GM21447 (cell line): ENCODE results near the gene DHX35.
"Not testable (repeated sequence)": the region's sequence is repeated elsewhere in the genome, so short reads cannot be mapped to it uniquely, and the experiment has no call there.

Experiments used
- ATAC-seq: cut with Tn5 transposase; IDR thresholded peaks from one replicate; pipeline ENCODE4 v1.9.1; 2021; ENCODE audit not compliant: unreplicated experiment

DHX35 gene

DNA sequence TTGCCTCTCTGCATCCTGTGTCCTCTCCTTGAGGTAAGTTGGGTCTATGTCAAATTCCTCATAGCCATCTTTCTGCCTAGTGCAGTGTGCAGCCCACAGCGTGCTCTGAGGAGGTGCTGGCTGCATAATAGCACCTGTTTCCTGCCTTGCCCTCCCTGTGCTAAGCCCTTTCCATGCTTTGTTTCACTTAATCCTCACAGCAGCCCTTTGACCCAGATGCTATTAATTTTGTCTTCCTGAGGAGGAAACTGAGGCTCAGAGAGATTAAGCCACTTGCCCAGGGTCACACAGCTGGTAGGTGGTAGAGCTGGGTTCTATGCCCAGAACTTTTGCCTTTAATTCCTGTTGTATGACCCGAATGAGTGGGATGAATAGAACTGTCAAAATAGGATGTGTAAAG is 22.5 kb upstream of the DHX35 start:
- ATAC-seq: no peak

DNA sequence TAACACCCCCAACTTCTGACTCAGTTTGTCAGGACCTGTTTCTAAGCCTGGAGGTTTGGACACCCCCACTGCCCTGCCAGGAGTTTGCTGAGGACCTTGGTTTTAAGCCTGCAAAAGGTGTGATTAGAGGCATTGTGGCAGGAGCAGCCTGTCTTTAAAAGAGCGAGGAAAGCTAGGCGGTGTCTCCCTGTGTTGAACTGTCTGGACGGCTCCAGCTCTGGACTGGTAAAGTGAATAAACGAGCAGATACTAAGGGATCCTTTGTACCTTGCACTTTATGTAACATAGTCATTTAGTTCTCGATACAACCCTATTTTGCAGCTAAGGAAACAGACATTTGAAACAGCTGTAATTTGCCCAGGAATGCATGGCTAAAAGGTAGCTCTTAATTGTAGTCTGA is 21.5 kb upstream of the DHX35 start:
- no peak for ATAC-seq

DNA sequence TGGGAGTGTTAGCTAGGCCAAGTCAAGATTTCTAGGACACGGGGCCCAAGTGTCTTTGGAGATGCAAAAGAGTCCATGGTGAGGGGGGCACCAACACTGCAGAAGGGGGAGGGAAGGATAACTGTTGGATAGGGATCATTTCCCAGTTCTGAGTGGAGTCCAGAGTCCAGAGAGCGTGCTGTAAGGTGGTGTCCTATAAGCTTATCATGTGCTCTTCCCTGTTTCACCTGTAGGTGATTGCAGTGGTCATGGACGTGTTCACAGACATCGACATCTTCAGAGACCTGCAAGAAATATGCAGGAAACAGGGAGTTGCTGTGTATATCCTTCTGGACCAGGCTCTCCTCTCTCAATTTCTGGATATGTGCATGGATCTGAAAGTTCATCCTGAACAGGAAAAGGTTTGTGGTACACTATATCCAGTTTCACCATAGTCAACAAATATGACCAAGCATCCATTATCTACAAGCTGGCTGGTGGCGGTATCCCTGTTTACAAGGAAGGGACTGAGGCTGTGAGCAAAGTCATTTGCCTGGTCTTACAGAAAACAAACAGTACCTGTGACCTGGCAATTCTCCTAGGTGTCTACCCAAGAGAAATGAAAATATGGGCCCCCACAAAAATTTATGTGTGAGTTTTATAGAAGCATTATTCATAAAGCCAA is 20.3 kb upstream of the DHX35 start:
- ATAC-seq: no peak

- no peak for ATAC-seq
These were observed 17.1 kb upstream of the DHX35 start for GRCh38 chr20:38945012-38945411.

DNA sequence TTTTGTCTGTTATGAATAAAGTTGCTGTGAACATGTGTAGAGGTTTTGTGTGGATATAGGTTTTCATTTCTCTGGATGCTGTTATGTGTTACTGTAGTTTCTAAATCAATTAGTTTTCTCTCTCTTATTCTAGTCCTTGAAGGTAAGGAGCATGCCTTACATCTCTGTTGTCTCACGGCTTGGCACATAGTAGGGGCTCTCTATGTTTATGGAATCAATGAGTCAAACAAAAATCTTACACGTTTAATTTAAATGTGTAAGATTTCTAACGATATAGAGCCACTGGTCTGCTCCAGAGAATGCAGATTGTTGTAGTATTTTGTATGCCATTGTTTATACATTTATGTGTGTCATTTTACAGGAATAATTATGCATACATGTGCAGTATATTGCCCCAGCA is 15.3 kb upstream of the DHX35 start:
- ATAC-seq: no peak

DNA sequence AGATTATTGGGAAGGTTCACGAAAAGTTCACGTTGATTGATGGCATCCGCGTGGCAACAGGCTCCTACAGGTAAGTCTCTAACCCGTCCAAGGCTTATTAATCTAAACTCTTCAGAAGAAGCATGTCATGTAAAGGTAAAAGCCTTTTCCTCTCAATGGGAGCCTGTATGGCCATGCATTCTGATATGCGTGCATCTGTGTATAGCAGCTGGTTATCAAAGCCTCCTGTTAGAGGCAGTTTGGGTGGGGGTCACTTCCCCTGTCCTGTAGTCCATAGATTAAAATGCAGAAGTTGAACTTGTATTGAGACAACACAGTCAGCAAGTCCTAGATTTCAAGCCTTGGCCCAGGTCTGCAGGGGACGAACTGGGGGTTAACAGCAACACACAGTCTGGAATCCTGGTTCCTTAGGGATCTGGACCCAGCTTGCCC is 14.2 kb upstream of the DHX35 start:
- ATAC-seq: no peak

DNA sequence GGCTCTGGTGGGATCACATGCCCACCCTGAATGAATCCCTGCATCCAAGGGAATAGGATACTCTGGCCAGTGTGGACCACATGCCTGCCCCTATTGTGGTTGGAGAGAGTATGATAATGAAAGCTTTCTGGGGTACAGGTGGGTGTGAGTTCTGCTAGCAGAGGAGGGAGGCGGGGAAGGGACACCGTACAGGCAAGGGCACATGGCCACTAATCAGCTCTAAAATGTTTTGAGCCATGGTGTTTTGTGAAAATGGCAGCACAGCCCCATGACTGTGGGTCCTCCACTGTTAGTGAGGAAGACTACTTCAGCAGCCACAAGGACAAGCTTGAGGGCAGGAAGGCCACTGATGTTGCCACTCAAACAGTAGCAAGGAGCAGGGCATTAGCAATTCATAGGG is 11.9 kb upstream of the DHX35 start:
- ATAC-seq: no peak

- no peak for ATAC-seq
These were observed 10.5 kb upstream of the DHX35 start for GRCh38 chr20:38951611-38952010.

DNA sequence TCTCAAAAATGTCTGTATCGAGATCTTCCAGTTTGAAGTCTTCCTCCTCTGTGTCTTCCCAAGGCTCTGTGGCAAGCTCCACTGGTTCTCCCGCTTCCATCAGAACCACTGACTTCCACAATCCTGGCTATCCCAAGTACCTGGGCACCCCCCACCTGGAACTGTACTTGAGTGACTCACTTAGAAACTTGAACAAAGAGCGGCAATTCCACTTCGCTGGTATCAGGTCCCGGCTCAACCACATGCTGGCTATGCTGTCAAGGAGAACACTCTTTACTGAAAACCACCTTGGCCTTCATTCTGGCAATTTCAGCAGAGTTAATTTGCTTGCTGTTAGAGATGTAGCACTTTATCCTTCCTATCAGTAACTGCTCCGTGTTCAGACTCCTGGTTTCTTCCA is 10.0 kb upstream of the DHX35 start:
- no peak for ATAC-seq

DNA sequence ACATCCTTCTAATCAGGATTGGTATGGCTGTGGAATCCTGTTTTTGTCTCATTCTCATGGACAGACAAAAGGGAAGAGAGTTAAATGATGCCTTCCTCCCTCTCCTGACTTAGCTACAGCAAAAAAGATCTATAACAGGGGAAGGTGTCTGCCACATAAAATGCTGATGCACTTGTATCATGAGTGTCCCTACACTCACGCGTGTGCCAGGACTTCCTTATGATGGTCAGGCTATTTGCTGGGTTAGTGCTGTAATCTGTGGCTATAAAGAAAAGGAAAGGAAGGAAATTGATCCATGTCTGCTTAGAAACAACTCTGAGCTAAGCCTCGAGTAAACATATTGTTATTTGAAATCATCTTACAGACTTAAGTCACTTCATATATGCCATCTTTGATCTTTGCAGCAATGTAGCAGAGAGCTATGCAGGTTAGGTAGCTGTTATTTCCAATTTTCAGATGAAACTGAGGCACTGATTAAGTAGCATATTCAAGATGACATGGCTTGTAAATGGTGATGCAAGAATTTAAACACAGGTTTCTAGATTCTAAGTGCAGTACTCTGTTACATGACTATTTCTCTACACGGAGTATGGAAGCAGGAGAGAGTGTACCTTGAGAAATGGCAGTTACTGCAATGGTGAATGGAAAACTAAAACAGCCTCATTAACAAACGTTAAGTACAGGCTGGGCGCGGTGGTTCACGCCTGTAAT is 8.4 kb upstream of the DHX35 start:
- no peak for ATAC-seq

- no peak for ATAC-seq
These were observed 4.8 kb upstream of the DHX35 start for GRCh38 chr20:38957235-38957876.

DNA sequence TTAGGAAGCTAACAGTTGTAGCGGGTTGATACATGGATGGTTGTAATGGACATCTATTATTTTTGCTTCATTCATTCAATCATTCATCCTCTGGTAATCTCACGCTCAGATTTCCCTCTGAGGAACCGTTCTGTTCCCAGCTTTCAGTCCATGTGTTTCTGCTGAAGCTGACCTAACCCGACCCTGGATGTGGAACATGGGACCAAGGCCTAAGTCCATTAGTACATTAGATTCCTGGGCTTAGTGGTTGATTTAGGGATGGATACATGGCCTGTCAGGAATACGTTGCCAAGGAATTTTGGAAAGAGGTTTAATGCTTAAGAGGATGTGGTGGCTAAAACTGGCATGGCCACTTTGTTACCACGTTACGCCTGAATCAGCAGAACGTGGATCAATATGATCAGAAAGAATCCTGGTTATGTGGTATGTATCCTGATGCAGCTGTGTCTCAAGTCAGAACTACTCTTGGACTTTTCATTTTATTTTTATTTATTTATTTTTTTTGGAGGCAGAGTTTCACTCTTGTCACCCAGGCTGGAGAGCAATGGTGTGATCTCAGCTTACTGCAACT is 4.1 kb upstream of the DHX35 start:
- ATAC-seq: no peak

DNA sequence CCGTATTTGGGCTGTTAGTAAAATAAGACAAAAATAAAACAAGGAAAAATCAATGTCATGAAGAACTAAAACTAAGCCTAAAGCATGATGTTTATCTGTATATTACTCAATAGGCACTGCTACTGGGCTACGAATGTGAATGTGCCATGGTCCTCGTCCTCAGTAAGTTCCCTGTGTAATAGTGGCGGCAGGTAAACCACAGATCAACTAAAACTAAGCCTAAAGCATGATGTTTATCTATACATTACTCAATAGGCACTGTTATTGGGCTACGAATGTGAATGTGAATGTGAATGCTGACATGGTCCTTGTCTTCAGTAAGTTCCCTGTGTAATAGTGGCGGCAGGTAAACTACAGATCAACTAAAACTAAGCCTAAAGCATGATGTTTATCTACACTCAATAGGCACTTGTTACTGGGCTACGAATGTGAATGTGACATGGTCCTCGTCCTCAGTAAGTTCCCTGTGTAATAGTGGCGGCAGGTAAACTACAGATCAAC is 1.9 kb upstream of the DHX35 start:
- ATAC-seq: not testable (repeated sequence)

DNA sequence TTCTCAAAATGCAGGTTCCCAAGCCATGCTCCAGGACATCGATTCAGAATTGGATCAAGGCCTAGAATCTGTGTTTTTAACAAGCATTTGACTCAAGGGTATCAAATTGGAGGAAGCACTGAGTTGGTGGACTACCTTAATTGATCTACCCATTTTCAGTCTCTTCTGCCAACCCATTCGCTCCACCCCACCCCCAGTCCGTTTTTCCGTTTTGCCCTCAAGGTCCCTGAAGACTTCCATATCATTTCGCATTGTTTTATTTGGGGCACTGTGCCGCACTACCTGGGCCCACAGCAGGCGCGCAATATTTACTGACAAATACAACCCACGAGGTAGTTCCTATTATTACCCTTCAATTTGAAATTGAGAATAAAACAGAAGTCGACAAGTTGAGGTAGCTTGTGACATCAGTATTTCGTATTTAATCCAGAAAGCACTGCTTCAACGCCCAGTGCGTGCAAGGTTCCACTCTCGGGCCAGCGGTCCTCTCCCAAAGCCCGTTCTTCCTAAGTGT is 557 bp upstream of the DHX35 start:
- no peak for ATAC-seq

DNA sequence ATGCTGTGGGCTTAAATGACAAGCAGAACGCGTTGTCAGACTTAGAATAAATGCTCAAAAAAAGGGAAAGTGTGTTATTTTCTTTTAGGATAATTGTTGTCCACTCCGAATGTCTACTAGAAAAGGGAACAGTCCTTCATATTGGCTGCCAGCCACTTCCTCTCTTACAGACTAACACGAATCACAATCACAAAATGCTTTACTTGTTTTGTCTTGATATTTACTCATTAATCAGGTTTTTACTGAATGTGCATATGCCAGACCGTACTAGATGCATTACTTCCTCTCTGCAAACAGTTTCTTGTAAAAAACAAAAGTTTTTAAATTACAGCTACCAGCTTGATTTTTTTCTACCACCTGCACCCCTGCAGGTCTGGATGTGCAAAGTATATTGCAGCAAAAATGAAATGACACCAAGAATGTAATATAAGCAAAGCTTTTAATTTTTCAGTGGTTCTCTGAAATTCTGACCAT is 821 bp downstream of the DHX35 start:
- ATAC-seq: no peak

GRCh38 chr20:38963745-38964144 is 1.6 kb downstream of the DHX35 start:
- ATAC-seq: no peak

GRCh38 chr20:38965264-38965663 is 3.1 kb downstream of the DHX35 start:
- ATAC-seq: no peak

DNA sequence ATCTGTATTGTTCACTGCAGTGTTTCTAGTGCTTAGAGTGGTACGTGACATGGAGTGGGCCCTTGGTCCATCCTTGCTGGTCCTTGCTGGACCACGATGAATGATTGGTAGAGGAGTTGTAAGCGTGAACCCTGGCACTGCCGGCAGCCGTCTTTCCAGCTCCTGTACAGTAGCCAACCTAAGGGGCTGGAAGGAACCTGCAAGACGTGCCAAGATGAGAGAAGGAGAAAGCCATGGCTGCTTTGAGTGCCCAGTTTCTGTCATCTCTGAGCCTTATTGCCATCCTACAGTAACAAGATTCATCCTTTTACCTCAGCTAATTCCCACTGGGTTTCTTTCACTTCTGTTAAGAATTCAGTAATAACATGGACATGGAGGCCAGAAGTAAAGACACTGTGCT is 5.9 kb downstream of the DHX35 start:
- ATAC-seq: no peak

GRCh38 chr20:38969708-38970107 is 7.6 kb downstream of the DHX35 start:
- ATAC-seq: no peak

- ATAC-seq: no peak
These were observed 8.2 kb downstream of the DHX35 start for GRCh38 chr20:38970302-38970701.

DNA sequence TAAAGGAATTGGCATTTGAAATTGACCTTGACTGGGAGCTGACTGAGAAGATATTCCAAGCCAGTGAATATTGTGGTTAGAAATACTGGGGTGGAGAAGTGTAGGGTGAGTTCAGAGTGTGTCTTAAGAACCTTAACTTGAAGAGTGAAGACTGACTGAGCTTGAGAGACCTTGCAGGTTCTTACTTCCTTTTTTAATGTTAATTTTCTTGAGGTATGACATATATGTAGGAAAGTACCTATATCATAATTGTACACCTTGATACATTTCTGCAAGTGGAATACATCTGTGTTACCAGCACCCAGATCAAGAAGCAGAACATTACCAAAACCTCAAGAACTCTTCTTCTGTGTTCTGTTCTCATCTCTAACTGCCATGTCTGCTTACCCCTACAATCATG is 11.0 kb downstream of the DHX35 start:
- no peak for ATAC-seq
